ENCODE measurements around the gene NHEJ1. TPM values are rescaled to one million over a fixed set of nuclear protein-coding genes. Genes with fewer than 3 reads are reported as not detected.

NHEJ1 gene
- total and polyA plus RNA-seq, 2 of the 13 experiments (the other 11 are each of a cell fraction or from before 2014, with no cell fraction given): 30.0 to 30.7 TPM

DNA sequence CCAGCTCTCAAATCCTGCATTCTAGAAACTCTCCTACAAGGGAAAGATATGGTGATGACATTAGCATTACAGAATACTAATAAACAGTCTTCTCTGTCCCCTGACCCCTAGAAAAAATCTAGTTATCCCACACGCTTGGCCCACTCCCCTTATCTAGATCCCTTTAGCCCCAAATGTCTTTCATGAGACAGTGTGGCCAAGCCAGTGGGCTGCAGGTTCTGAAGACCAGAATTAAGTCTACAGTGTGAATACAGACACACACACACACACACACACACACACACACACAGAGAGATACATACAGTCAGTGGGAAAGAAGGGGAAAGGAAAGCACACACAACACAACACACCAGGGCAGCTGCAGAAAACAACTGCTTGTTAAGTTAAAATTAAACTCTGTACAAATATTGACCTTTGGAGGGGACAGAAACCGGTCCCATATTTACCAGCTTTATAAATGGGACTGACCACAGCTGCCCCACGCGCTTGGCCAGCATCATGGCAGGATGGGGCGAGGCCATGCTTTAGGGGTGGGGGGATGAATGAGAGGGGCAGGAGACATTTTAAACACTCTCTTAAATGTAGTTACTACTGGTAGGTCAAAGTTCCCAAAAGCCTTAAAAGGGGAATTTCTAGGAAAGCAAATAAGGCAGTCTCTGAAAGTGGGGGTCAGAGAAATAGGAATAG, 49.1 kb downstream of the NHEJ1 start (continued):
- TF ChIP-seq NR2F1 (CRISPR knock-in tag; IDR thresholded peaks at IDR 0.05): no peak
- TF ChIP-seq PBX3 (CRISPR knock-in tag; IDR thresholded peaks at IDR 0.05; ENCODE audit: borderline replicate concordance): no peak
- peak; percentile 84; the same call in 1 of the 2 replicates for TF ChIP-seq MLXIP (CRISPR knock-in tag; IDR thresholded peaks at IDR 0.05; ENCODE audit: borderline replicate concordance)
- no peak for TF ChIP-seq SIN3A (IDR thresholded peaks at IDR 0.05; ENCODE audit: borderline replicate concordance, low read depth, low read length)
- TF ChIP-seq SNRNP70 (IDR thresholded peaks at IDR 0.05; ENCODE audit: low read depth, low read length): no peak

- Histone ChIP-seq H4K20me1 (ENCODE audit: insufficient read depth, low read length) (no peaks in the 10 kb centered on the region), H3K4me2 (ENCODE audit: low read depth, low read length) (no peak overlapping the region), H2AFZ (ENCODE audit: low read length) (no peak overlapping the region), H3K27me3 (ENCODE audit: control insufficient read depth in 1 of 2, insufficient read depth in 2 of 2, low read length in 2 of 2) (no peaks in the 10 kb centered on the region), H3K27ac (ENCODE audit: extremely low read length, insufficient read depth, low read length) (no peak overlapping the region), H3K4me3 (replicated peaks in 1 of 3; ENCODE audit: insufficient read depth in 1 of 3, low read depth in 2 of 3, low read length in 3 of 3) (no peak overlapping the region), H3K79me2 (ENCODE audit: insufficient read depth, low read length) (no peaks in the 10 kb centered on the region), H3K9ac (ENCODE audit: insufficient read depth, low read depth, low read length) (no peak overlapping the region), H3K36me3 (replicated peaks in 1 of 2; ENCODE audit: control insufficient read depth in 1 of 2, insufficient read depth in 2 of 2, low read length in 2 of 2) (no peaks in the 10 kb centered on the region), H3K4me1 (ENCODE audit: insufficient read depth, low read length) (peaks cover 80% of the 10 kb centered on the region), H3K9me3 (ENCODE audit: low read length) (no peaks in the 10 kb centered on the region)
- intact Hi-C loops (cut with micrococcal nuclease; ENCODE audit: unreplicated experiment): no loop called here
- ATAC-seq (no peak), FAIRE-seq (no peak), DNase-seq (ENCODE audit: low spot score) (no peak)
- BruUV-seq (replicated peaks): no TSS peak
- WGBS (ENCODE audit: low lambda C conversion rate): 96% methylated on average over 3 of the region's 3 CpGs
- CTCF ChIA-PET (ENCODE audit: low intra/inter-chr PET ratio, low total read pairs): interaction anchor here (1.0 kb wide), 1 partner anchor 10 kb away, joined by 3 read pairs; no protein-coding TSS in a partner anchor
- in situ Hi-C loops (cut with HindIII; ENCODE audit: extremely low pct_ligation_motif_present, low pct_unique_long_range_greater_than_20kb): no loop called here
- POLR2A ChIA-PET: no interaction called here
- TF ChIP-seq ZNF850 (CRISPR knock-in tag; conservative IDR thresholded peaks at IDR 0.05): no peak
- TF ChIP-seq RAD51 (IDR thresholded peaks at IDR 0.05; ENCODE audit: borderline replicate concordance): no peak
- TF ChIP-seq, protein P1, sequence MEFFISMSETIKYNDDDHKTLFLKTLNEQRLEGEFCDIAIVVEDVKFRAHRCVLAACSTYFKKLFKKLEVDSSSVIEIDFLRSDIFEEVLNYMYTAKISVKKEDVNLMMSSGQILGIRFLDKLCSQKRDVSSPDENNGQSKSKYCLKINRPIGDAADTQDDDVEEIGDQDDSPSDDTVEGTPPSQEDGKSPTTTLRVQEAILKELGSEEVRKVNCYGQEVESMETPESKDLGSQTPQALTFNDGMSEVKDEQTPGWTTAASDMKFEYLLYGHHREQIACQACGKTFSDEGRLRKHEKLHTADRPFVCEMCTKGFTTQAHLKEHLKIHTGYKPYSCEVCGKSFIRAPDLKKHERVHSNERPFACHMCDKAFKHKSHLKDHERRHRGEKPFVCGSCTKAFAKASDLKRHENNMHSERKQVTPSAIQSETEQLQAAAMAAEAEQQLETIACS (CRISPR knock-in tag; IDR thresholded peaks at IDR 0.05): no peak
- TF ChIP-seq ZGPAT (CRISPR knock-in tag; IDR thresholded peaks at IDR 0.05): no peak
- TF ChIP-seq, protein P2, sequence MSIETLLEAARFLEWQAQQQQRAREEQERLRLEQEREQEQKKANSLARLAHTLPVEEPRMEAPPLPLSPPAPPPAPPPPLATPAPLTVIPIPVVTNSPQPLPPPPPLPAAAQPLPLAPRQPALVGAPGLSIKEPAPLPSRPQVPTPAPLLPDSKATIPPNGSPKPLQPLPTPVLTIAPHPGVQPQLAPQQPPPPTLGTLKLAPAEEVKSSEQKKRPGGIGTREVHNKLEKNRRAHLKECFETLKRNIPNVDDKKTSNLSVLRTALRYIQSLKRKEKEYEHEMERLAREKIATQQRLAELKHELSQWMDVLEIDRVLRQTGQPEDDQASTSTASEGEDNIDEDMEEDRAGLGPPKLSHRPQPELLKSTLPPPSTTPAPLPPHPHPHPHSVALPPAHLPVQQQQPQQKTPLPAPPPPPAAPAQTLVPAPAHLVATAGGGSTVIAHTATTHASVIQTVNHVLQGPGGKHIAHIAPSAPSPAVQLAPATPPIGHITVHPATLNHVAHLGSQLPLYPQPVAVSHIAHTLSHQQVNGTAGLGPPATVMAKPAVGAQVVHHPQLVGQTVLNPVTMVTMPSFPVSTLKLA (IDR thresholded peaks at IDR 0.05): no peak
- TF ChIP-seq ZNF280B (CRISPR knock-in tag; IDR thresholded peaks at IDR 0.05; ENCODE audit: borderline replicate concordance): no peak
Measured at GRCh38 chr2:219109471-219109870, 51.1 kb downstream of the NHEJ1 start.

Measured in HepG2 (cell line).